K562 (cell line): ENCODE results near the gene AGBL1. TPM values are rescaled to one million over a fixed set of nuclear protein-coding genes. Genes with fewer than 3 reads are reported as not detected.

Source experiments
- ATAC-seq: fragments of 200-7000 bp; cut with Tn5 transposase; 3 replicates; pipeline ENCODE4 v1.9.1; 2020; ENCODE audit warnings: moderate library complexity
- BruUV-seq: library from RNA; stranded (reverse); fragments of 400-500 nt; replicated peaks from 2 replicates; lab custom pipeline; 2021; lab: Mats Ljungman, UMichigan
- CTCF ChIA-PET: fragments of 300-600 bp; formaldehyde crosslinking; extraction: SDS; loops from one replicate; lab custom pipeline; 2021; ENCODE audit warnings: low intra/inter-chr PET ratio; lab: Yijun Ruan, JAX
- POLR2A ChIA-PET: fragments of 300-600, 350-650 bp; sonication (Branson Sonifier 250); formaldehyde crosslinking; extraction: SDS; loops from one replicate; lab custom pipeline; 2021; ENCODE audit warnings: antibody characterized with exemption, inconsistent platforms; lab: Yijun Ruan, JAX
- DNase-seq, 4 experiments: peaks; one replicate each; pipeline versions ENCODE4 v3.0.0 to v3.0.0-alpha.2; 2011 to 2018; ENCODE audit warnings: low spot score in 3 of 4, mixed read lengths in 3 of 4; ENCODE audit errors: extremely low read depth in 1 of 4
- FAIRE-seq: peaks from 2 replicates; lab custom pipeline; 2011; peaks lifted over from hg19 to GRCh38; lab: Jason Lieb, UNC
- H2AFZ ChIP-seq: 2 replicates; pipeline ENCODE4 v1.6.0; 2011; ENCODE audit warnings: low read depth, low read length, control low read depth, inconsistent platforms
- H3K27ac ChIP-seq: fragments of 200-600 bp; 3 replicates; pipeline ENCODE4 v1.8.0; 2011; ENCODE audit warnings: low read depth, mild to moderate bottlenecking, control low read depth, inconsistent platforms, low read length, moderate library complexity, mixed read lengths; ENCODE audit errors: extremely low read depth
- H3K27me3 ChIP-seq, 2 experiments: fragments of 300-600 bp in 1 of 2; 2 replicates in 1 of 2; 3 replicates in 1 of 2; pipeline versions ENCODE4 v1.6.0 to v1.8.0; 2011; ENCODE audit warnings: inconsistent platforms in 2 of 2, low read length in 2 of 2, mild to moderate bottlenecking in 1 of 2, mixed read lengths in 1 of 2, moderate library complexity in 1 of 2; ENCODE audit not compliant: control insufficient read depth in 2 of 2, insufficient read depth in 2 of 2
- H3K36me3 ChIP-seq: fragments of 300-600 bp; 3 replicates; pipeline ENCODE4 v1.8.0; 2011; ENCODE audit warnings: mild to moderate bottlenecking, low read length, inconsistent platforms; ENCODE audit not compliant: control insufficient read depth, insufficient read depth
- H3K4me1 ChIP-seq, 2 experiments: fragments of 200-600 bp in 1 of 2; replicated peaks in 1 of 2; 2 replicates in 1 of 2; 3 replicates in 1 of 2; pipeline versions ENCODE4 v1.5.1 to v1.8.0; 2011; ENCODE audit warnings: inconsistent platforms in 2 of 2, low read length in 2 of 2, mild to moderate bottlenecking in 1 of 2, mixed read lengths in 1 of 2, moderate library complexity in 1 of 2; ENCODE audit not compliant: control insufficient read depth in 2 of 2, insufficient read depth in 2 of 2
- H3K4me2 ChIP-seq: 2 replicates; pipeline ENCODE4 v1.6.1; 2011; ENCODE audit warnings: low read length, control low read depth, inconsistent platforms, mixed read lengths; ENCODE audit not compliant: insufficient read depth
- H3K4me3 ChIP-seq: fragments of 200-600 bp; sonication (generic), shearing (Covaris generic); 2 replicates; pipeline ENCODE4 v1.5.1; 2016; ENCODE audit warnings: control low read depth, inconsistent platforms
- H3K79me2 ChIP-seq: fragments of 200-600 bp; 3 replicates; pipeline ENCODE4 v1.8.0; 2011; ENCODE audit warnings: low read length, inconsistent platforms; ENCODE audit not compliant: control insufficient read depth, insufficient read depth
- H3K9ac ChIP-seq, 2 experiments: 2 replicates each; pipeline versions ENCODE4 v1.6.0 to v1.6.1; 2011; ENCODE audit warnings: low read depth in 2 of 2, low read length in 2 of 2, control low read depth in 1 of 2, inconsistent platforms in 1 of 2, mild to moderate bottlenecking in 1 of 2, mixed read lengths in 1 of 2; ENCODE audit not compliant: insufficient read depth in 1 of 2
- H3K9me1 ChIP-seq: one replicate; pipeline ENCODE4 v1.6.0; 2011; ENCODE audit warnings: inconsistent platforms, mild to moderate bottlenecking, low read length, moderate library complexity; ENCODE audit not compliant: control insufficient read depth, insufficient read depth
- H3K9me3 ChIP-seq: replicated peaks from 2 replicates; pipeline ENCODE4 v1.5.1; 2011; ENCODE audit warnings: low read depth, low read length, inconsistent platforms; ENCODE audit not compliant: control insufficient read depth, insufficient read depth
- H4K20me1 ChIP-seq: replicated peaks from 2 replicates; pipeline ENCODE4 v1.6.1; 2011; ENCODE audit warnings: low read length, inconsistent platforms, mixed read lengths; ENCODE audit not compliant: control insufficient read depth, insufficient read depth
- ASH1L ChIP-seq: fragments of 450-650 bp; IDR thresholded peaks from 2 replicates; pipeline ENCODE4 v1.6.1; 2018; ENCODE audit warnings: borderline replicate concordance, mild to moderate bottlenecking, low read depth; ENCODE audit not compliant: partially characterized antibody
- CAMTA2 ChIP-seq: fragments of 250-450 bp; sonication (Bioruptor Pico); conservative IDR thresholded peaks from 2 replicates; pipeline ENCODE4 v1.5.1; 2022
- NFXL1 ChIP-seq: fragments of 450-650 bp; formaldehyde crosslinking; IDR thresholded peaks from 2 replicates; pipeline ENCODE4 v1.4.0; 2021; ENCODE audit warnings: mild to moderate bottlenecking
- TAF15 ChIP-seq: fragments of 200-400 bp; formaldehyde crosslinking; IDR thresholded peaks from 2 replicates; pipeline ENCODE4 v1.6.1; 2017; ENCODE audit warnings: mild to moderate bottlenecking, low read depth, low read length, moderate library complexity
- ZKSCAN3 ChIP-seq: fragments of 250-450 bp; sonication (Bioruptor Pico); IDR thresholded peaks from 2 replicates; pipeline ENCODE4 v1.4.0; 2020
- ZNF324 ChIP-seq: fragments of 250-450 bp; sonication (Bioruptor Pico); IDR thresholded peaks from 2 replicates; pipeline ENCODE4 v1.4.0; 2020; ENCODE audit warnings: mild to moderate bottlenecking
- ZNF408 ChIP-seq: fragments of 250-450 bp; sonication (Bioruptor Pico); IDR thresholded peaks from 2 replicates; pipeline ENCODE4 v1.4.0; 2020; ENCODE audit warnings: low read depth, mild to moderate bottlenecking, moderate library complexity
- WGBS: fragments of 100-300 bp; shearing (Covaris generic); methylation state at CpG from one replicate; pipeline ENCODE4 v1.1.6; 2016; ENCODE audit warnings: low coverage, mixed read lengths; ENCODE audit not compliant: insufficient coverage; ENCODE audit errors: missing lambda C conversion rate; 5-methylcytosine and 5-hydroxymethylcytosine counted together
- in situ Hi-C: fragments of 300-500 bp; cut with MboI; formaldehyde crosslinking; loops from 4 replicates; pipeline ENCODE4 v1.15.0; 2018; ENCODE audit warnings: inconsistent platforms, mixed read lengths
- intact Hi-C: fragments of 100-400 bp; cut with micrococcal nuclease; formaldehyde crosslinking; loops from 2 replicates; pipeline ENCODE4 v1.14.2; 2022
- polyA plus RNA-seq, 8 experiments: library from polyadenylated mRNA; depleted of rRNA in 4 of 8; stranded (reverse) in 5 of 8; unstranded in 3 of 8; fragments of >200 nt; fragmentation: Nextera tagmentation in 2 of 8; fragmentation: Illumina TruSeq in 1 of 8; extraction: Ambion mirVana in 2 of 8; extraction: Trizol in 1 of 8; gene quantifications; 2 replicates each; pipeline versions ENCODE4 v1.2.1 to v1.2.3, GENCODE V29; 2011 to 2014; ENCODE audit warnings: inconsistent platforms in 1 of 8, missing spikeins in 1 of 8
- total RNA-seq, 7 experiments: library from RNA; depleted of rRNA in 6 of 7; stranded (reverse); fragments of >200 nt in 6 of 7; fragmentation: Illumina TruSeq in 2 of 7; extraction: Trizol in 2 of 7; gene quantifications; 2 replicates each; pipeline versions ENCODE4 v1.2.1 to v1.2.3, GENCODE V29; 2011 to 2021; ENCODE audit warnings: low replicate concordance in 1 of 7
- TF ChIP-seq, protein P1 (sequence below): IDR thresholded peaks from 2 replicates; pipeline ENCODE4 v1.6.1; 2014; ENCODE audit warnings: antibody characterized with exemption

The AGBL1 gene
- total and polyA plus RNA-seq, 9 of the 15 experiments (the other 6 are each of a cell fraction or from before 2014, with no cell fraction given): not detected

- Histone ChIP-seq H2AFZ (no peak overlapping the region), H3K36me3 (no peaks in the 10 kb centered on the region), H3K27me3 (no peaks in the 10 kb centered on the region), H3K79me2 (no peaks in the 10 kb centered on the region), H3K9me3 (peaks cover 2% of the 10 kb centered on the region; the same call in 1 of the 2 replicates), H3K27ac (no peak overlapping the region), H3K9me1 (no peaks in the 10 kb centered on the region), H3K4me3 (no peak overlapping the region), H3K9ac (no peak overlapping the region), H3K4me2 (no peak overlapping the region), H4K20me1 (no peaks in the 10 kb centered on the region), H3K4me1 (no peaks in the 10 kb centered on the region)
- BruUV-seq: no TSS peak
- WGBS: 0% methylated on average over 2 of the region's 2 CpGs
- in situ Hi-C loops: no loop called here
- no peak for FAIRE-seq
- DNase-seq: no peak
- ChIA-PET POLR2A (no interaction called here), CTCF (no interaction called here)
- no peak for ATAC-seq
- intact Hi-C loops: no loop called here
- TF ChIP-seq, protein P1, sequence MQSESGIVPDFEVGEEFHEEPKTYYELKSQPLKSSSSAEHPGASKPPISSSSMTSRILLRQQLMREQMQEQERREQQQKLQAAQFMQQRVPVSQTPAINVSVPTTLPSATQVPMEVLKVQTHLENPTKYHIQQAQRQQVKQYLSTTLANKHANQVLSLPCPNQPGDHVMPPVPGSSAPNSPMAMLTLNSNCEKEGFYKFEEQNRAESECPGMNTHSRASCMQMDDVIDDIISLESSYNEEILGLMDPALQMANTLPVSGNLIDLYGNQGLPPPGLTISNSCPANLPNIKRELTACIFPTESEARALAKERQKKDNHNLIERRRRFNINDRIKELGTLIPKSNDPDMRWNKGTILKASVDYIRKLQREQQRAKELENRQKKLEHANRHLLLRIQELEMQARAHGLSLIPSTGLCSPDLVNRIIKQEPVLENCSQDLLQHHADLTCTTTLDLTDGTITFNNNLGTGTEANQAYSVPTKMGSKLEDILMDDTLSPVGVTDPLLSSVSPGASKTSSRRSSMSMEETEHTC: no peak
- TF ChIP-seq NFXL1 (CRISPR knock-in tag) (no peak), CAMTA2 (CRISPR knock-in tag) (no peak), ASH1L (no peak), TAF15 (no peak), ZNF324 (CRISPR knock-in tag) (no peak), ZKSCAN3 (CRISPR knock-in tag) (no peak), ZNF408 (CRISPR knock-in tag) (no peak)
These were observed 24.2 kb downstream of the AGBL1 start for GRCh38 chr15:86103825-86104224.
